Astrocyte (in vitro differentiated cells and primary cell): ENCODE measurements around the gene ZBTB46. TPM values are rescaled to one million over a fixed set of nuclear protein-coding genes. Genes with fewer than 3 reads are reported as not detected.

Source experiments
- DNase-seq: peaks from one replicate; pipeline ENCODE4 v3.0.0-alpha.2; 2010; ENCODE audit warnings: low read depth
- FAIRE-seq: peaks from 2 replicates; lab custom pipeline; 2011; peaks lifted over from hg19 to GRCh38; lab: Jason Lieb, UNC
- H2AFZ ChIP-seq: 2 replicates; pipeline ENCODE4 v1.6.0; 2012; ENCODE audit warnings: low read depth, low read length, inconsistent platforms
- H3K27ac ChIP-seq: 2 replicates; pipeline ENCODE4 v1.5.1; 2011; ENCODE audit warnings: low read depth, low read length, inconsistent platforms
- H3K27me3 ChIP-seq: 2 replicates; pipeline ENCODE4 v1.6.0; 2011; ENCODE audit warnings: low read length, inconsistent platforms; ENCODE audit not compliant: insufficient read depth
- H3K36me3 ChIP-seq: 2 replicates; pipeline ENCODE4 v1.5.1; 2011; ENCODE audit warnings: low read length, inconsistent platforms; ENCODE audit not compliant: insufficient read depth
- H3K4me1 ChIP-seq: 2 replicates; pipeline ENCODE4 v1.5.1; 2011; ENCODE audit warnings: low read length, inconsistent platforms; ENCODE audit not compliant: insufficient read depth
- H3K4me2 ChIP-seq: 2 replicates; pipeline ENCODE4 v1.6.0; 2012; ENCODE audit warnings: low read length, inconsistent platforms
- H3K4me3 ChIP-seq: 2 replicates; pipeline ENCODE4 v1.5.1; 2011; ENCODE audit warnings: low read depth, mild to moderate bottlenecking, low read length, inconsistent platforms; ENCODE audit not compliant: insufficient read depth
- H3K79me2 ChIP-seq: 2 replicates; pipeline ENCODE4 v1.6.0; 2012; ENCODE audit warnings: mild to moderate bottlenecking, low read length, inconsistent platforms; ENCODE audit not compliant: insufficient read depth
- H3K9ac ChIP-seq: 2 replicates; pipeline ENCODE4 v1.6.0; 2012; ENCODE audit warnings: mild to moderate bottlenecking, low read length, inconsistent platforms
- H3K9me3 ChIP-seq: 2 replicates; pipeline ENCODE4 v1.5.1; 2012; ENCODE audit warnings: low read depth, mild to moderate bottlenecking, low read length, inconsistent platforms; ENCODE audit not compliant: insufficient read depth
- H4K20me1 ChIP-seq: 2 replicates; pipeline ENCODE4 v1.6.0; 2012; ENCODE audit warnings: low read length, inconsistent platforms; ENCODE audit not compliant: insufficient read depth
- H3K27ac Mint-ChIP-seq: one replicate; pipeline ENCODE4 v1.8.0; 2021; ENCODE audit warnings: mild to moderate bottlenecking, mixed read lengths; ENCODE audit not compliant: unreplicated experiment
- H3K27me3 Mint-ChIP-seq: one replicate; pipeline ENCODE4 v1.8.0; 2021; ENCODE audit warnings: low read depth, mixed read lengths; ENCODE audit not compliant: unreplicated experiment
- H3K36me3 Mint-ChIP-seq: one replicate; pipeline ENCODE4 v1.8.0; 2021; ENCODE audit warnings: low read depth, mixed read lengths; ENCODE audit not compliant: unreplicated experiment
- H3K4me1 Mint-ChIP-seq: one replicate; pipeline ENCODE4 v1.8.0; 2021; ENCODE audit warnings: low read depth, mixed read lengths; ENCODE audit not compliant: unreplicated experiment
- H3K4me3 Mint-ChIP-seq: one replicate; pipeline ENCODE4 v1.8.0; 2021; ENCODE audit warnings: mild to moderate bottlenecking, moderate library complexity, mixed read lengths; ENCODE audit not compliant: unreplicated experiment
- H3K9me3 Mint-ChIP-seq: one replicate; pipeline ENCODE4 v1.8.0; 2021; ENCODE audit warnings: mild to moderate bottlenecking, mixed read lengths; ENCODE audit not compliant: unreplicated experiment
- EZH2 ChIP-seq: IDR thresholded peaks from 2 replicates; pipeline ENCODE4 v1.6.1; 2012; ENCODE audit warnings: mild to moderate bottlenecking, low read length, inconsistent platforms; ENCODE audit not compliant: insufficient read depth
- total RNA-seq: library from RNA; stranded (reverse); gene quantifications from 2 replicates; pipeline ENCODE4 v1.2.1, GENCODE V29; 2021
- TF ChIP-seq, protein P1 (sequence below): IDR thresholded peaks from 2 replicates; pipeline ENCODE4 v1.5.1; 2011; ENCODE audit warnings: low read depth, mild to moderate bottlenecking, inconsistent platforms, low read length, moderate library complexity; ENCODE audit not compliant: insufficient read depth

Gene ZBTB46
- total RNA-seq, 1 donor from 2014 or later: 13.9 TPM

DNA sequence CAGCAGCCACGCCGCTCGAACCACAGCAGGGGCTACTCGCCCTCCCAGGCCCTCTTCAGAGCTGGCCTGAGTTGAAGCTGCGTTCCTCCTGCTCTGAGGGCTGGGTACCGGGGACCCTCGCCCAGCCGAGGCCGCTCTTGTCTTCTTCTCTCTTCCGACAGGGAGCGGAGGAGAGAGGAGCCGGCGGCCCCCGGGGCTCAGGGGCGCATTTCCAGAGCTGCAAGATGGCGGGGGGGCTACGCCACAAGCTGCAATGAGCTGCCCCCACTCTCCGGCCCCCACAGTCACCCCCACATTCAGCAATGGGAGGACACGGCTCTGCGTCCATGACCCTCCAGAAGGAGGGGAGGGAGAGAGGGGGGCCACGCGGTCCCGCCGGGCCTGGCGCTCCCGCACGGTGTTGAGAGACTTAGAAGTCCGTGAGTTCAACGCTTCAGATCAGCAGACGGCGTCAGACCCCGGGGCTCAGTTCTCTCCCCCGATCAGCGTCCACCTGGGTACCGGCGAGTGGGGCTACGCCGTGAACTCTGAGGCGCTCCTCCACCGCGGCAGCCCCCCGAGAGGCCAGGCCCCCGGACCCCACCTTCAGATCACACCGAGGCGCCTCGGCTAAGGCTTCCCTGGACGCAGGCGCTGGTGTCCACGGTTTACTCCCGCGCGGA is 59.9 kb downstream of the ZBTB46 start:
- H3K27ac Mint-ChIP-seq: no peak overlapping the region
- peaks cover 7% of the 10 kb centered on the region for H3K4me1 Mint-ChIP-seq
- peaks cover 7% of the 10 kb centered on the region for H3K79me2 ChIP-seq
- no peak overlapping the region for H3K9ac ChIP-seq
- no peaks in the 10 kb centered on the region for H3K36me3 ChIP-seq
- H4K20me1 ChIP-seq: peaks cover 6% of the 10 kb centered on the region
- DNase-seq (no peak), FAIRE-seq (no peak)
- H3K27me3 Mint-ChIP-seq: no peaks in the 10 kb centered on the region
- peaks cover 12% of the 10 kb centered on the region for H3K36me3 Mint-ChIP-seq
- no peak overlapping the region for H3K4me3 Mint-ChIP-seq
- H3K27me3 ChIP-seq: no peaks in the 10 kb centered on the region
- no peaks in the 10 kb centered on the region for H3K9me3 Mint-ChIP-seq
- H2AFZ ChIP-seq: no peak overlapping the region
- no peaks in the 10 kb centered on the region for H3K9me3 ChIP-seq
- no peak overlapping the region for H3K4me2 ChIP-seq
- no peak overlapping the region for H3K4me3 ChIP-seq
- no peak for TF ChIP-seq EZH2
- TF ChIP-seq, protein P1, sequence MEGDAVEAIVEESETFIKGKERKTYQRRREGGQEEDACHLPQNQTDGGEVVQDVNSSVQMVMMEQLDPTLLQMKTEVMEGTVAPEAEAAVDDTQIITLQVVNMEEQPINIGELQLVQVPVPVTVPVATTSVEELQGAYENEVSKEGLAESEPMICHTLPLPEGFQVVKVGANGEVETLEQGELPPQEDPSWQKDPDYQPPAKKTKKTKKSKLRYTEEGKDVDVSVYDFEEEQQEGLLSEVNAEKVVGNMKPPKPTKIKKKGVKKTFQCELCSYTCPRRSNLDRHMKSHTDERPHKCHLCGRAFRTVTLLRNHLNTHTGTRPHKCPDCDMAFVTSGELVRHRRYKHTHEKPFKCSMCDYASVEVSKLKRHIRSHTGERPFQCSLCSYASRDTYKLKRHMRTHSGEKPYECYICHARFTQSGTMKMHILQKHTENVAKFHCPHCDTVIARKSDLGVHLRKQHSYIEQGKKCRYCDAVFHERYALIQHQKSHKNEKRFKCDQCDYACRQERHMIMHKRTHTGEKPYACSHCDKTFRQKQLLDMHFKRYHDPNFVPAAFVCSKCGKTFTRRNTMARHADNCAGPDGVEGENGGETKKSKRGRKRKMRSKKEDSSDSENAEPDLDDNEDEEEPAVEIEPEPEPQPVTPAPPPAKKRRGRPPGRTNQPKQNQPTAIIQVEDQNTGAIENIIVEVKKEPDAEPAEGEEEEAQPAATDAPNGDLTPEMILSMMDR: no peak
- peaks cover 3% of the 10 kb centered on the region for H3K4me1 ChIP-seq
- H3K27ac ChIP-seq: no peak overlapping the region

DNA sequence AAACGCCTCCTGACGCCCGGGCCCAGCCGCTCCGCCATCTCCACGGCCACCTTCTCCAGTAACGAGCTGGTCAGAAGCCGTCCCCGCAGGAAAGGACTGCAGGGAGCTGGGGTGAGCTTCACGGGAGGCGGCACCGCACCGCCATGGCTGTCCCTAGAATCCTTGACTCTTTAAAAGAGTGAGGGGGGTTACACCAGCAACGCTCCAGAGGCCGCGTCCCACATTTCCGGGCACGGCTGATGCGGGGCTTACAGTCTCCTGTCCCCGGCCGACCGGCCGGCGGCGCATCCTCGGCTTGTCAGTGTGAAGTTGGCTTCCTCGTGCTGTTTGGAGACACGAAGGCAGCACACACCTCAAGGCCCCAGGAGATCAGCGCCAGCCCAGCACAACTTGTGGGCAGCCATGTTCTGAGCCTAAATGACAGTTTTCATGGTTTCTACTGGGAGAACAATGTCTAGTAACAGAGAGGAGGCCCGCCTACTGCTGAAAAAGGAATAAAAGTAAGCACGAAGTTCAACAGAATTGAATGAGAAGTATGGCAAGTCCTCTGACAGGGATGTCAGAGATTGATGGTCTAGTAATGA is 61.1 kb downstream of the ZBTB46 start:
- Histone ChIP-seq H3K9me3 (no peaks in the 10 kb centered on the region), H3K9ac (no peak overlapping the region), H4K20me1 (no peaks in the 10 kb centered on the region), H3K27me3 (no peaks in the 10 kb centered on the region), H3K4me2 (no peak overlapping the region), H3K4me1 (no peaks in the 10 kb centered on the region), H2AFZ (no peak overlapping the region), H3K27ac (no peak overlapping the region), H3K4me3 (no peak overlapping the region), H3K79me2 (no peaks in the 10 kb centered on the region), H3K36me3 (no peaks in the 10 kb centered on the region)
- peaks cover 12% of the 10 kb centered on the region for H3K36me3 Mint-ChIP-seq
- no peaks in the 10 kb centered on the region for H3K9me3 Mint-ChIP-seq
- H3K27me3 Mint-ChIP-seq: no peaks in the 10 kb centered on the region
- H3K27ac Mint-ChIP-seq: no peak overlapping the region
- no peak for DNase-seq
- TF ChIP-seq EZH2: no peak
- TF ChIP-seq, protein P1: no peak
- H3K4me1 Mint-ChIP-seq: peaks cover 7% of the 10 kb centered on the region
- FAIRE-seq: no peak
- no peak overlapping the region for H3K4me3 Mint-ChIP-seq
